Measurements from ENCODE around the gene PRKACA. TPM values are rescaled to one million over a fixed set of nuclear protein-coding genes. Genes with fewer than 3 reads are reported as not detected.

The PRKACA gene
- total RNA-seq, 2 donors from 2014 or later = 144 to 185 TPM

DNA sequence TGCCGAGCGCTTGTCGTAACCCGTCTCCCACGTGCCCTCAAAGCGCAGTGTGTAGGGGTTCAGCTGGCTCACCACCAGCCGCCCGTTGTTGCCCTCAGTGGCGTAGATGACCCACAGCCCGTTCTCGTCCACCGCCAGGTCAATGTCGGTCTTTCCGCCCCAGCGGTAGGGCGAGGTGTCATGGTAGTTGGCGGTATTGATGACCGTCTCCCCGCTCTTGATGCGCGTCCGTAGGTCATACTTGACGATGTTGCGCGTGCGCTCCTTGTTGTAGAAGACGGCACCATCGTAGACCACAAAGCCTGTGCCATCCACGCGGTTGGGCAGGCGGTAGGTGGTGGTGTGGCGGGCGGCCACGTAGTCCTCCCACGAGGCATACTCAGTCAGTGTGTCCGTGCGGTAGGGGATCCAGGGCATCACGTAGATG lies 45.3 kb upstream of the PRKACA start:
- TF ChIP-seq CTCF (IDR thresholded peaks at IDR 0.05) = no peak
- Histone ChIP-seq H3K9me3 (no peaks in the 10 kb centered on the region), H3K4me1 (peaks cover 0 to 20% of the 10 kb centered on the region in 2 donors), H3K4me3 (no peak overlapping the region), H3K27ac (no peak overlapping the region), H3K27me3 (no peaks in the 10 kb centered on the region), H3K36me3 (peaks cover 17% of the 10 kb centered on the region)
- DNase-seq (ENCODE audit: low spot score) = no peak

DNA sequence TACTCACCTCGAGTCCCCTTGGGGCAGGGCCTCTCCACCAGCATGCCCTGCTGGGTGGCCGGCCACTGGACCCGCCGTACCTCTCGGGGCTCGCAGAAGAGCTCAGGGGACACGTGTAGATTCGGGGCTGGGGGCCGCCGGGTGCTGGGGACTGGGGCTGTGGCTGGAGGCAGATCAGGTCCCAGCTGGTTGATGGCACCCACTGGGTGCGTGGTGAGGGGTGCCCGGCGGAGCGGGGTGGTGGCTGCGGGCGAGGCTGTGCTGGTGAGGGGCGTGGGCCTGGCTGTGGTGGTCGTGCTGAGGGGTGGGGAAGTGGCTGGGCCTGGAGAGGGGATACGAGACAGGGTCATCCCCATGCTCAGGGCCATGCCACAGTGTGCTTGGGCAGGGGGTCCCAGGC lies 43.7 kb upstream of the PRKACA start:
- Histone ChIP-seq H3K27ac (no peak overlapping the region), H3K36me3 (peaks cover 33% of the 10 kb centered on the region), H3K4me3 (no peak overlapping the region), H3K4me1 (peaks cover 0 to 4% of the 10 kb centered on the region in 2 donors), H3K27me3 (no peaks in the 10 kb centered on the region), H3K9me3 (no peaks in the 10 kb centered on the region)
- no peak for TF ChIP-seq CTCF (IDR thresholded peaks at IDR 0.05)
- DNase-seq (ENCODE audit: low spot score) = no peak

DNA sequence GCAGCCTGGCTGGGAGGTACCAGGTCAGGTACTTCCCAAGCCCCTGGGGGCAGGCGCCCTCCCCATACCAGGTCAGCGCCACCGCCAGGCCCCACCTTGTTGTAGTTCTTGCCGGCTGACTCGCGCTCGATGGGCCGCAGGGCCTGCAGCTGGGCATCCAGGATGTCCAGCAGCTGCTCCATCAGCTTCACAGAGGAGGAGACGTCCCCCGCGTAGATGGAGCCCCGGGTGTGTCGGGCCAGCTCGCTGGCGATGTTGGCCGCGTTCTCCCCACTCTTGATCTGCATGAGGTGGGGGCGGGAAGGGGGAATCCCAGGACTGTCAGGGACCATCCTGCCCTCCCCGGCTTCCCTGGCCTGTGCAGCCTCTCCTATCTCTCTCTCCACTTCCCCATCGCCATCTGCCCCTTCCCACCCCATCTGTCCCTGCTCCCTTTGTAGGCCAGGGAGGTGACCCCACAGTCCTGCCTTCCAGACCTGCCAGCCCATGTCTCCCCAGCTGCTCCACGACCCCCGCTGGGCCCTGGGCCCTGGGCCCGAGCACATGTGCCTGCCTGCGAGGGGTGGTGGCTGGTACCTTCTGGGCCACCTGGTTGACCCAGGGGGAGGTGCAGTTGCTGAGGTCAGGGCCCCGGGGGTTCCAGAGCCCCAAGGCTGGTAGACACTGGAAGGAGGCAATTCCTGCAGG lies 42.6 kb upstream of the PRKACA start:
- Histone ChIP-seq H3K9me3 (no peaks in the 10 kb centered on the region), H3K36me3 (peaks cover 45% of the 10 kb centered on the region), H3K4me3 (no peak overlapping the region), H3K4me1 (no peaks in the 10 kb centered on the region), H3K27ac (no peak overlapping the region), H3K27me3 (no peaks in the 10 kb centered on the region)
- no peak for TF ChIP-seq CTCF (IDR thresholded peaks at IDR 0.05)
- no peak for DNase-seq (ENCODE audit: low spot score)

DNA sequence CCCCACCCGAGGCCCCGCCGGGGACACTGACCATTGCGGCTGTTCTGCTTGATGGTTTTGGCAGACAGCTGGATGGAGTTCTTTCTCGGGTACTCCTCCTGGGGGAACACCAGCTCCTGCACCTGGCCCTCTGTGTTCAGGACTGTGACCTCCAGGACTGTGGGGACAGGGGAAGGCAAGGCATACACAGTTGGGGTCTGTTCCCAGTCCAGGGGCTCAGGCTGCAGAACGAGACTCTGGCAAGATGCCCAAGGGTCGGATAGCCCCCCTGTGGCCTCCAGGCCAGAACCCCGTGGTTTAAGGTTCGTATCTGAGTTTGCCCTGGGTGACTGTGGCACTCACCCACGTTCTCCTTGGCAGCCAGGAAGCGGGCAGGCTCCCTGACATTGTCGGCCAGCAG lies 41.5 kb upstream of the PRKACA start:
- Histone ChIP-seq H3K27ac (no peak overlapping the region), H3K4me1 (no peaks in the 10 kb centered on the region), H3K4me3 (no peak overlapping the region), H3K9me3 (no peaks in the 10 kb centered on the region), H3K36me3 (peaks cover 49% of the 10 kb centered on the region), H3K27me3 (no peaks in the 10 kb centered on the region)
- TF ChIP-seq CTCF (IDR thresholded peaks at IDR 0.05) = no peak
- no peak for DNase-seq (ENCODE audit: low spot score)

DNA sequence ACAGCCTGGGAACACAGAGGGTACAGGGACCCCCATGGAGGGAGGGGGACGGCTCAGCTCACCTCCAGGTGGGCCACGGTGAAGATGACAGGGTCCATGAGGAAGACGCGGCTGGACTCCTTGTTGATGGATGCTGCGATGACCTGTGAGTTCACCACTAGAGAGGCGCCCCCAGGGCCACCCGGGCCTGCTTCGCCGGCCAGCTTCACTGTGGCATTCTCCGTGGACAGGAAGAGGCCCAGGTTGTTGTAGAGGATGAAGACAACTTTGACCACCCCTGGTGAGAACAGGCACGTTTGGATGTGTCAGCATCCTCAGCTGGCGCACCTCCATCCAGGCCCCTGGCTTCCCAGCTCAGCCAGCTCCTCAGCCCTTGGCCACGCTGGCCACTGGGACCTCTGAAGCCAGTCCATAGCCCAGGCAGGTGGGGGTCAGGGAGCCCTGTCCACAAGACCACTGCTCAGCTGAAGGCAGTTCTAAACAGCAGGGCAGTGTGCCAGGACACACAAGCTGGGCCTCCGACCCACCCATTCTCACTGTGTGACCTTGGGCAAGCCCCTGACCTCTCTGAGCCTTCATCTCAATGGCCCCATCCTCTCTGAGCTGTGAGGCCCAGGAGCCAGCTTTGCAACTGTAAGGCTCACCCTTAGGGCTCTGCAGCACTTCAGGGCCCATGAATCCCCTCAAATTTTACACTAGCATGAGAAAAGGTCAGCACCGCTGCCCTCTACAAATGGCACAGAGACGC lies 40.9 kb upstream of the PRKACA start:
- no peak overlapping the region for H3K27ac ChIP-seq
- H3K9me3 ChIP-seq = no peaks in the 10 kb centered on the region
- H3K27me3 ChIP-seq = no peaks in the 10 kb centered on the region
- no peak overlapping the region for H3K4me3 ChIP-seq
- no peak for TF ChIP-seq CTCF (IDR thresholded peaks at IDR 0.05)
- H3K4me1 ChIP-seq = no peaks in the 10 kb centered on the region
- no peak for DNase-seq (ENCODE audit: low spot score)
- peaks cover 49% of the 10 kb centered on the region for H3K36me3 ChIP-seq
